HEK293 (cell line): ENCODE results near the gene TPPP3.

Experiments
- GLIS1 ChIP-seq: fragments of 450-650 bp; formaldehyde crosslinking; IDR thresholded peaks from 2 replicates; pipeline ENCODE4 v1.5.1; 2016; ENCODE audit warnings: missing biosample characterization, missing genetic modification characterization
- GLIS2 ChIP-seq: fragments of 450-650 bp; formaldehyde crosslinking; IDR thresholded peaks from 2 replicates; pipeline ENCODE4 v1.5.1; 2016; ENCODE audit warnings: missing biosample characterization, missing genetic modification characterization
- HOXC10 ChIP-seq: sonication (generic); formaldehyde crosslinking; IDR thresholded peaks from 2 replicates; pipeline ENCODE4 v1.8.1; 2023; ENCODE audit warnings: mild to moderate bottlenecking, missing genetic modification reagents
- HOXD13 ChIP-seq: sonication (generic); formaldehyde crosslinking; IDR thresholded peaks from 2 replicates; pipeline ENCODE4 v1.8.0; 2022; ENCODE audit warnings: missing genetic modification reagents, borderline replicate concordance
- KLF1 ChIP-seq: fragments of 450-650 bp; formaldehyde crosslinking; IDR thresholded peaks from 2 replicates; pipeline ENCODE4 v1.5.1; 2016; ENCODE audit warnings: missing biosample characterization, missing genetic modification characterization
- KLF7 ChIP-seq: fragments of 450-650 bp; formaldehyde crosslinking; IDR thresholded peaks from 2 replicates; pipeline ENCODE4 v1.5.1; 2016; ENCODE audit warnings: missing biosample characterization, missing genetic modification characterization, borderline replicate concordance
- KLF8 ChIP-seq: fragments of 450-650 bp; formaldehyde crosslinking; IDR thresholded peaks from 2 replicates; pipeline ENCODE4 v1.5.1; 2016; ENCODE audit warnings: missing biosample characterization, missing genetic modification characterization
- OVOL3 ChIP-seq: fragments of 450-650 bp; formaldehyde crosslinking; IDR thresholded peaks from 2 replicates; pipeline ENCODE4 v1.5.1; 2016; ENCODE audit warnings: missing biosample characterization, missing genetic modification characterization
- PRDM1 ChIP-seq: fragments of 450-650 bp; formaldehyde crosslinking; IDR thresholded peaks from 2 replicates; pipeline ENCODE4; 2016; ENCODE audit warnings: missing biosample characterization, missing genetic modification characterization
- REPIN1 ChIP-seq: fragments of 450-650 bp; formaldehyde crosslinking; IDR thresholded peaks from 2 replicates; pipeline ENCODE4 v1.5.1; 2017; ENCODE audit warnings: missing biosample characterization, missing genetic modification characterization, low read depth
- SCRT1 ChIP-seq: fragments of 450-650 bp; formaldehyde crosslinking; IDR thresholded peaks from 2 replicates; pipeline ENCODE4 v1.5.1; 2016; ENCODE audit warnings: missing biosample characterization, missing genetic modification characterization, borderline replicate concordance
- SETDB1 ChIP-seq: IDR thresholded peaks from one replicate; pipeline ENCODE4 v1.6.1; 2017; ENCODE audit warnings: mild to moderate bottlenecking, low read length, moderate library complexity, mixed read lengths; ENCODE audit not compliant: insufficient read length
- TCF7L2 ChIP-seq: IDR thresholded peaks from 2 replicates; pipeline ENCODE4 v1.6.1; 2011; ENCODE audit warnings: low read depth, mild to moderate bottlenecking, inconsistent platforms, low read length, moderate library complexity, borderline replicate concordance
- ZBTB48 ChIP-seq: fragments of 450-650 bp; formaldehyde crosslinking; IDR thresholded peaks from 2 replicates; pipeline ENCODE4 v1.5.1; 2016; ENCODE audit warnings: missing biosample characterization, missing genetic modification characterization
- ZFHX2 ChIP-seq: fragments of 450-650 bp; formaldehyde crosslinking; conservative IDR thresholded peaks from 2 replicates; pipeline ENCODE4 v1.5.1; 2016; ENCODE audit warnings: missing biosample characterization, missing genetic modification characterization
- ZNF121 ChIP-seq: fragments of 450-650 bp; formaldehyde crosslinking; IDR thresholded peaks from 2 replicates; pipeline ENCODE4 v1.5.1; 2016; ENCODE audit warnings: missing biosample characterization, missing genetic modification characterization
- ZNF157 ChIP-seq: fragments of 450-650 bp; formaldehyde crosslinking; IDR thresholded peaks from 2 replicates; pipeline ENCODE4 v1.5.1; 2016; ENCODE audit warnings: missing biosample characterization, missing genetic modification characterization
- ZNF221 ChIP-seq: fragments of 450-650 bp; formaldehyde crosslinking; IDR thresholded peaks from 2 replicates; pipeline ENCODE4 v1.5.1; 2017; ENCODE audit warnings: missing biosample characterization, missing genetic modification characterization, borderline replicate concordance
- ZNF239 ChIP-seq: fragments of 450-650 bp; formaldehyde crosslinking; IDR thresholded peaks from 2 replicates; pipeline ENCODE4 v1.5.1; 2016; ENCODE audit warnings: missing biosample characterization, missing genetic modification characterization
- ZNF24 ChIP-seq: fragments of 450-650 bp; formaldehyde crosslinking; IDR thresholded peaks from 2 replicates; pipeline ENCODE4 v1.5.1; 2016; ENCODE audit warnings: missing biosample characterization, missing genetic modification characterization
- ZNF274 ChIP-seq, 2 experiments: fragments of 200-500 bp in 1 of 2; fragments of 450-650 bp in 1 of 2; sonication (Bioruptor generic) in 1 of 2; formaldehyde crosslinking in 1 of 2; IDR thresholded peaks; 2 replicates each; pipeline versions ENCODE4 v1.5.1 to v1.6.1; 2014 to 2016; ENCODE audit warnings: borderline replicate concordance in 1 of 2, inconsistent platforms in 1 of 2, low read length in 1 of 2, missing biosample characterization in 1 of 2, missing genetic modification characterization in 1 of 2
- ZNF350 ChIP-seq: fragments of 450-650 bp; formaldehyde crosslinking; IDR thresholded peaks from 2 replicates; pipeline ENCODE4 v1.5.0; 2017; ENCODE audit warnings: missing biosample characterization, mild to moderate bottlenecking, missing genetic modification characterization
- ZNF416 ChIP-seq: fragments of 450-650 bp; formaldehyde crosslinking; IDR thresholded peaks from 2 replicates; pipeline ENCODE4 v1.5.1; 2016; ENCODE audit warnings: missing biosample characterization, missing genetic modification characterization
- ZNF473 ChIP-seq: fragments of 450-650 bp; formaldehyde crosslinking; IDR thresholded peaks from 2 replicates; pipeline ENCODE4 v1.5.1; 2017; ENCODE audit warnings: missing biosample characterization, missing genetic modification characterization
- ZNF548 ChIP-seq: fragments of 450-650 bp; formaldehyde crosslinking; IDR thresholded peaks from 2 replicates; pipeline ENCODE4 v1.5.1; 2016; ENCODE audit warnings: missing biosample characterization, missing genetic modification characterization
- ZNF549 ChIP-seq: fragments of 450-650 bp; IDR thresholded peaks from 2 replicates; pipeline ENCODE4 v1.5.1; 2018; ENCODE audit warnings: missing biosample characterization, missing genetic modification characterization, mild to moderate bottlenecking, inconsistent platforms, moderate library complexity
- ZNF600 ChIP-seq: fragments of 450-650 bp; formaldehyde crosslinking; IDR thresholded peaks from 2 replicates; pipeline ENCODE4 v1.5.1; 2016; ENCODE audit warnings: missing biosample characterization, missing genetic modification characterization
- ZNF610 ChIP-seq: fragments of 450-650 bp; formaldehyde crosslinking; IDR thresholded peaks from 2 replicates; pipeline ENCODE4 v1.5.1; 2016; ENCODE audit warnings: missing biosample characterization, missing genetic modification characterization, borderline replicate concordance
- ZNF623 ChIP-seq: fragments of 450-650 bp; formaldehyde crosslinking; IDR thresholded peaks from 2 replicates; pipeline ENCODE4 v1.5.1; 2016; ENCODE audit warnings: missing biosample characterization, missing genetic modification characterization
- ZNF670 ChIP-seq: fragments of 450-650 bp; formaldehyde crosslinking; IDR thresholded peaks from 2 replicates; pipeline ENCODE4 v1.5.1; 2016; ENCODE audit warnings: missing biosample characterization, missing genetic modification characterization, low read depth
- ZNF747 ChIP-seq: fragments of 450-650 bp; formaldehyde crosslinking; IDR thresholded peaks from 2 replicates; pipeline ENCODE4 v1.5.1; 2016; ENCODE audit warnings: missing biosample characterization, missing genetic modification characterization
- TF ChIP-seq, protein P1 (sequence below): fragments of 450-650 bp; formaldehyde crosslinking; IDR thresholded peaks from 2 replicates; pipeline ENCODE4 v1.5.1; 2016; ENCODE audit warnings: missing biosample characterization, missing genetic modification characterization
- TF ChIP-seq, protein P2 (sequence below): fragments of 450-650 bp; formaldehyde crosslinking; IDR thresholded peaks from 2 replicates; pipeline ENCODE4 v1.5.1; 2016; ENCODE audit warnings: missing biosample characterization, missing genetic modification characterization
- TF ChIP-seq, protein P3 (sequence below): fragments of 450-650 bp; formaldehyde crosslinking; IDR thresholded peaks from 2 replicates; pipeline ENCODE4 v1.5.1; 2016; ENCODE audit warnings: missing biosample characterization, missing genetic modification characterization
- TF ChIP-seq, protein P4 (sequence below): fragments of 450-650 bp; formaldehyde crosslinking; IDR thresholded peaks from 2 replicates; pipeline ENCODE4 v1.5.1; 2017; ENCODE audit warnings: missing biosample characterization, missing genetic modification characterization

The TPPP3 gene

DNA sequence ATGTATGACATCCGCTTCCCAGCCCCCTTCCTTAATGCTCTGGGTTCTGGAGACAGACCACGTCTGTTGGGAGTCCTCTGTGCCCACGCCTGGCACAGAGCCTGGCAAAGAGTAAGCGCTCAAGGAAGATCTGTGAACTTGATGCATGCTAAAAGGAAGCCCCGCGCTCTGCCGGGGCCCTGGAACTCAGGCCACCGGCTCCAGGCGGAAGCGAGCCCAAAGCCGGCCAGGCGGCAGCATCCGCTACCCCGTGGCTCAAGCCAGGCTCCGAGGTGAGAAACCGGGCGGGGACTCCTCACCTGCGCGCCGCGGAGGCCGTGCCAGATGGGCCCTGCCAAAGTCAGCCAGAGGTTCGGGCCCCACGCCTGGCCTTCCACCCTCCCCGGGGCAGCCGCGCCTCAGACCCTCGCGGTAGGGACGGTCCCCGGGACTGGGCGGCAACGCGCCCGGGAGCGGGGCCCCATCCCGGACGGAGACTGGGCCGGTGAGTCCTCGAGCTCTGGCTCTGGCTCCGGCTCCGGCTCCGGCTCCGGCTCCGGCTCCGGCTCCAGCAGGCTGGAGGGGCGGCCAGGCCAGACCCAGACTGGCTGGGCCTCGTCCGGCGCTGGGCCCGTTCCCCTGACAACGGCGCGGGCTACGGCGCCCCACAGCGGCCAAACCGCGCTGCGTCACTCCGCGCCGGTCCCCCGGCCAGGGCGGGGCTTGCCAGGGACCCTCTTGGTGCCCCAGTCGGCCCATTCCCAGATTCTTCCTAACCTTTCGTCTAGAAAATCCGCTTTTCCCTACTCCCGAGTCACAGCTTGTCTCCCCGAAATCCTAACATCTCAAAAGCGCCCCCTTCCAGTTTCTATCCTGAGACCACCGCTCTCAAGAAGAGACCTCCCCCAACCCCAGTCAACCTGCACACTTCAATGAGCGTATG is 22.8 kb upstream of the TPPP3 start, which contains the start of gene ZDHHC1 (continued):
- 0 out of 2 replicates have a peak, but pooled peaks have one; percentile 9 for TF ChIP-seq GLIS1 (tag by site-specific recombination)
- TF ChIP-seq ZNF600 (tag by site-specific recombination), result peak; percentile 93
- TF ChIP-seq ZNF274 (IDR thresholded peaks at IDR 0.05; ENCODE audit: low read length), result no peak
- TF ChIP-seq ZNF274 (tag by site-specific recombination; IDR thresholded peaks at IDR 0.05; ENCODE audit: borderline replicate concordance), result no peak
- no peak for TF ChIP-seq ZNF350 (tag by site-specific recombination)
- no peak for TF ChIP-seq ZNF24 (tag by site-specific recombination)
- TF ChIP-seq OVOL3 (tag by site-specific recombination), result no peak
- TF ChIP-seq, protein P1, sequence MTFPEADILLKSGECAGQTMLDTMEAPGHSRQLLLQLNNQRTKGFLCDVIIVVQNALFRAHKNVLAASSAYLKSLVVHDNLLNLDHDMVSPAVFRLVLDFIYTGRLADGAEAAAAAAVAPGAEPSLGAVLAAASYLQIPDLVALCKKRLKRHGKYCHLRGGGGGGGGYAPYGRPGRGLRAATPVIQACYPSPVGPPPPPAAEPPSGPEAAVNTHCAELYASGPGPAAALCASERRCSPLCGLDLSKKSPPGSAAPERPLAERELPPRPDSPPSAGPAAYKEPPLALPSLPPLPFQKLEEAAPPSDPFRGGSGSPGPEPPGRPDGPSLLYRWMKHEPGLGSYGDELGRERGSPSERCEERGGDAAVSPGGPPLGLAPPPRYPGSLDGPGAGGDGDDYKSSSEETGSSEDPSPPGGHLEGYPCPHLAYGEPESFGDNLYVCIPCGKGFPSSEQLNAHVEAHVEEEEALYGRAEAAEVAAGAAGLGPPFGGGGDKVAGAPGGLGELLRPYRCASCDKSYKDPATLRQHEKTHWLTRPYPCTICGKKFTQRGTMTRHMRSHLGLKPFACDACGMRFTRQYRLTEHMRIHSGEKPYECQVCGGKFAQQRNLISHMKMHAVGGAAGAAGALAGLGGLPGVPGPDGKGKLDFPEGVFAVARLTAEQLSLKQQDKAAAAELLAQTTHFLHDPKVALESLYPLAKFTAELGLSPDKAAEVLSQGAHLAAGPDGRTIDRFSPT, result no peak
- TF ChIP-seq ZNF239 (tag by site-specific recombination), result no peak
- peak; percentile 40; the same call in 1 of the 2 replicates for TF ChIP-seq GLIS2
- TF ChIP-seq SCRT1, result no peak
- TF ChIP-seq ZNF610, result no peak
- no peak for TF ChIP-seq PRDM1 (tag by site-specific recombination)
- no peak for TF ChIP-seq ZFHX2 (tag by site-specific recombination)
- no peak for TF ChIP-seq ZNF473
- TF ChIP-seq KLF7 (tag by site-specific recombination), result no peak
- TF ChIP-seq ZNF549 (tag by site-specific recombination), result no peak
- no peak for TF ChIP-seq ZNF623 (tag by site-specific recombination)
- no peak for TF ChIP-seq TCF7L2
- TF ChIP-seq ZNF121 (tag by site-specific recombination), result 0 out of 2 replicates have a peak, but pooled peaks have one; percentile 29
- no peak for TF ChIP-seq ZNF670 (tag by site-specific recombination)
- no peak for TF ChIP-seq ZNF221 (tag by site-specific recombination)
- peak; percentile 17 for TF ChIP-seq KLF1 (tag by site-specific recombination)
- TF ChIP-seq ZNF157, result no peak
- TF ChIP-seq ZNF416 (tag by site-specific recombination), result no peak
- no peak for TF ChIP-seq REPIN1
- TF ChIP-seq KLF8, result peak; percentile 58; the same call in 1 of the 2 replicates
- peak; percentile 83 for TF ChIP-seq ZBTB48 (tag by site-specific recombination)
- TF ChIP-seq HOXC10 (CRISPR knock-in tag), result no peak
- no peak for TF ChIP-seq ZNF548 (tag by site-specific recombination)
- TF ChIP-seq, protein P2, sequence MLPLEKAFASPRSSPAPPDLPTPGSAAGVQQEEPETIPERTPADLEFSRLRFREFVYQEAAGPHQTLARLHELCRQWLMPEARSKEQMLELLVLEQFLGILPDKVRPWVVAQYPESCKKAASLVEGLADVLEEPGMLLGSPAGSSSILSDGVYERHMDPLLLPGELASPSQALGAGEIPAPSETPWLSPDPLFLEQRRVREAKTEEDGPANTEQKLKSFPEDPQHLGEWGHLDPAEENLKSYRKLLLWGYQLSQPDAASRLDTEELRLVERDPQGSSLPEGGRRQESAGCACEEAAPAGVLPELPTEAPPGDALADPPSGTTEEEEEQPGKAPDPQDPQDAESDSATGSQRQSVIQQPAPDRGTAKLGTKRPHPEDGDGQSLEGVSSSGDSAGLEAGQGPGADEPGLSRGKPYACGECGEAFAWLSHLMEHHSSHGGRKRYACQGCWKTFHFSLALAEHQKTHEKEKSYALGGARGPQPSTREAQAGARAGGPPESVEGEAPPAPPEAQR (tag by site-specific recombination), result no peak
- no peak for TF ChIP-seq HOXD13 (CRISPR knock-in tag)
- TF ChIP-seq, protein P3, sequence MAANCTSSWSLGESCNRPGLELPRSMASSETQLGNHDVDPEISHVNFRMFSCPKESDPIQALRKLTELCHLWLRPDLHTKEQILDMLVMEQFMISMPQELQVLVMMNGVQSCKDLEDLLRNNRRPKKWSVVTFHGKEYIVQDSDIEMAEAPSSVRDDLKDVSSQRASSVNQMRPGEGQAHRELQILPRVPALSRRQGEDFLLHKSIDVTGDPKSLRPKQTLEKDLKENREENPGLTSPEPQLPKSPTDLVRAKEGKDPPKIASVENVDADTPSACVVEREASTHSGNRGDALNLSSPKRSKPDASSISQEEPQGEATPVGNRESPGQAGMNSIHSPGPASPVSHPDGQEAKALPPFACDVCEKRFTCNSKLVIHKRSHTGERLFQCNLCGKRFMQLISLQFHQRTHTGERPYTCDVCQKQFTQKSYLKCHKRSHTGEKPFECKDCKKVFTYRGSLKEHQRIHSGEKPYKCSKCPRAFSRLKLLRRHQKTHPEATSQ, result 0 out of 2 replicates have a peak, but pooled peaks have one; percentile 70
- TF ChIP-seq ZNF747 (tag by site-specific recombination), result no peak
- TF ChIP-seq, protein P4, sequence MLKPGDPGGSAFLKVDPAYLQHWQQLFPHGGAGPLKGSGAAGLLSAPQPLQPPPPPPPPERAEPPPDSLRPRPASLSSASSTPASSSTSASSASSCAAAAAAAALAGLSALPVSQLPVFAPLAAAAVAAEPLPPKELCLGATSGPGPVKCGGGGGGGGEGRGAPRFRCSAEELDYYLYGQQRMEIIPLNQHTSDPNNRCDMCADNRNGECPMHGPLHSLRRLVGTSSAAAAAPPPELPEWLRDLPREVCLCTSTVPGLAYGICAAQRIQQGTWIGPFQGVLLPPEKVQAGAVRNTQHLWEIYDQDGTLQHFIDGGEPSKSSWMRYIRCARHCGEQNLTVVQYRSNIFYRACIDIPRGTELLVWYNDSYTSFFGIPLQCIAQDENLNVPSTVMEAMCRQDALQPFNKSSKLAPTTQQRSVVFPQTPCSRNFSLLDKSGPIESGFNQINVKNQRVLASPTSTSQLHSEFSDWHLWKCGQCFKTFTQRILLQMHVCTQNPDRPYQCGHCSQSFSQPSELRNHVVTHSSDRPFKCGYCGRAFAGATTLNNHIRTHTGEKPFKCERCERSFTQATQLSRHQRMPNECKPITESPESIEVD (tag by site-specific recombination), result no peak
- no peak for TF ChIP-seq SETDB1
